ENCODE data around the gene PRIMA1. TPM values are rescaled to one million over a fixed set of nuclear protein-coding genes. Genes with fewer than 3 reads are reported as not detected.
A peak's percentile ranks its signal among the peaks of the same experiment; 100 is the strongest.

Gene PRIMA1
- total RNA-seq, 6 experiments from 2014 or later: 0.31 to 0.95 (median 0.43) TPM; not detected in 2

GRCh38 chr14:93765970-93766369 is 22.3 kb downstream of the PRIMA1 start:
- H3K27me3 ChIP-seq: no peaks in the 10 kb centered on the region
- WGBS (ENCODE audit: insufficient coverage, low coverage, low lambda C conversion rate, missing lambda C conversion rate): 37% methylated on average over 3 of the region's 3 CpGs
- no peaks in the 10 kb centered on the region for H3K36me3 ChIP-seq
- H3K4me1 ChIP-seq: no peaks in the 10 kb centered on the region
- no peak overlapping the region for H3K4me3 ChIP-seq
- intact Hi-C loops (cut with DNase I): no loop called here
- no peak for DNase-seq
- H3K27ac ChIP-seq: no peak overlapping the region
- ATAC-seq: no peak
- TF ChIP-seq CTCF (IDR thresholded peaks at IDR 0.05) (no peak), POLR2A (IDR thresholded peaks at IDR 0.05) (no peak)
- no peaks in the 10 kb centered on the region for H3K9me3 ChIP-seq

- Histone ChIP-seq H3K9me3 (no peaks in the 10 kb centered on the region), H3K36me3 (no peaks in the 10 kb centered on the region), H3K4me3 (no peak overlapping the region), H3K27me3 (no peaks in the 10 kb centered on the region), H3K27ac (no peak overlapping the region), H3K4me1 (peaks cover 0 to 5% (median 2%) of the 10 kb centered on the region in 4 donors)
- intact Hi-C loops (cut with DNase I): no loop called here
- DNase-seq (no peak), ATAC-seq (no peak)
- TF ChIP-seq CTCF (IDR thresholded peaks at IDR 0.05): no peak
- TF ChIP-seq POLR2A (IDR thresholded peaks at IDR 0.05): no peak
- WGBS (ENCODE audit: insufficient coverage, low coverage, low lambda C conversion rate, missing lambda C conversion rate): 66% methylated on average over 4 of the region's 4 CpGs
Observed at GRCh38 chr14:93765155-93765554, 23.1 kb downstream of the PRIMA1 start.

- no peak for TF ChIP-seq POLR2A (IDR thresholded peaks at IDR 0.05)
- ATAC-seq: peak in 1 of 4 donors; percentile 10
- WGBS (ENCODE audit: insufficient coverage, low coverage, low lambda C conversion rate, missing lambda C conversion rate): 21% methylated on average over 8 of the region's 8 CpGs
- Histone ChIP-seq H3K4me1 (peaks cover 0 to 13% (median 5%) of the 10 kb centered on the region in 4 donors), H3K4me3 (no peak overlapping the region), H3K9me3 (no peaks in the 10 kb centered on the region), H3K36me3 (no peaks in the 10 kb centered on the region), H3K27me3 (no peaks in the 10 kb centered on the region), H3K27ac (no peak overlapping the region)
- DNase-seq: no peak
- intact Hi-C loops (cut with DNase I): no loop called here
Observed at GRCh38 chr14:93764211-93764659, 24.1 kb downstream of the PRIMA1 start.

GRCh38 chr14:93759719-93760307 is 28.5 kb downstream of the PRIMA1 start:
- intact Hi-C loops (cut with DNase I): no loop called here
- no peak for TF ChIP-seq CTCF (IDR thresholded peaks at IDR 0.05)
- no peak for TF ChIP-seq POLR2A (IDR thresholded peaks at IDR 0.05)
- Histone ChIP-seq H3K27me3 (no peaks in the 10 kb centered on the region), H3K27ac (peak overlapping the region in 2 of 3 donors; percentile 41 to 59), H3K4me1 (peaks cover 0 to 13% (median 5%) of the 10 kb centered on the region in 4 donors), H3K9me3 (no peaks in the 10 kb centered on the region), H3K36me3 (no peaks in the 10 kb centered on the region), H3K4me3 (no peak overlapping the region)
- peak; percentile 94 to 98 (median 97) for ATAC-seq
- DNase-seq: peak; percentile 79 to 93 (median 93)
- 20% methylated on average over 6 of the region's 15 CpGs for WGBS (ENCODE audit: insufficient coverage, low coverage, low lambda C conversion rate, missing lambda C conversion rate)

- Histone ChIP-seq H3K9me3 (no peaks in the 10 kb centered on the region), H3K27me3 (no peaks in the 10 kb centered on the region), H3K27ac (no peak overlapping the region), H3K36me3 (no peaks in the 10 kb centered on the region), H3K4me3 (no peak overlapping the region), H3K4me1 (peaks cover 0 to 13% (median 5%) of the 10 kb centered on the region in 4 donors)
- DNase-seq: no peak
- ATAC-seq: no peak
- intact Hi-C loops (cut with DNase I): no loop called here
- TF ChIP-seq POLR2A (IDR thresholded peaks at IDR 0.05) (no peak), CTCF (IDR thresholded peaks at IDR 0.05) (no peak)
- WGBS (ENCODE audit: insufficient coverage, low coverage, low lambda C conversion rate, missing lambda C conversion rate): 65% methylated on average over 12 of the region's 12 CpGs
Observed at GRCh38 chr14:93757206-93757605, 31.1 kb downstream of the PRIMA1 start.
